Germinal center (tissue), 1 donor: ENCODE results near the gene ESR1.
"Not testable (repeated sequence)": the region's sequence is repeated elsewhere in the genome, so short reads cannot be mapped to it uniquely, and the experiment has no call there.

Experiments
- DNase-seq: peaks from one replicate; pipeline ENCODE4 v3.0.0; 2012; ENCODE audit warnings: mixed read lengths, low spot score

The ESR1 gene

DNA sequence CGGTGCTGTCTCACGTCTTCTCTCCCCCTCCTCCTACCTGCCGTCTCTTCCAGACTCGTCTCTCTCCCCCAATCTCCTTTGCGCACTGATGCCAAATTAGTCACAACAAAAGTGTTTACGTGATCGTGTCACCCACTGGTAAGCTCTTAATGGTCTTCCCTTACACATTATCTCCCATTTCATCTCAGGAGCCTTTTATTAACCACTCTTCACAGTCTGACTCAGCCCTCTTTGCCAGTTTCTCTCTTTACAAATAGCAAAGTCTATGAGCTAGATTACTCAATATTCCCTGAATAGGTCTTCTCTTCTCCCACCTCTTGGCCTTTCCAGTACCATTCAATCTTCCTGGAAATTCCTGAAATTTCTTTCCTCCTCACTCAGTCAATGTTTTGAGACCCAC is 247.0 kb downstream of the ESR1 start:
- DNase-seq: no peak

DNA sequence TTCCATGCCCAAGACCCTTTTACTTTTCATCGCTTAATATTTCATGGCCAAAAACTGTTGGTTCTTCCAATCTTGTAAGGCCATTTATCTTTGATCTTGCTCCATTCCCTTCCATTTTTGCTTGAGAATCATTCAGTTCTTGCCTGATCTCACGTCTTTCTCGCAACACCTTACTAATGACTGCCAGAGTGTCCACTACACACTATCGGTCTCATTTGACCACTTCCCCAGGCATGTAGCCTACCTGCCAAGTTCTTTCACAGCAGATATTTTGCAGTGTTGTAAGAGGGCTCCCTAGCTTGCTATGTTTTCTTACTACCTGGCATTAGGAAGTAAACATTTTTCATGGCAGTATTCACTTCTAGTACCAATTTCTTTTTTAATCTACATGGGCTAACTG is 248.0 kb downstream of the ESR1 start:
- DNase-seq: no peak

DNA sequence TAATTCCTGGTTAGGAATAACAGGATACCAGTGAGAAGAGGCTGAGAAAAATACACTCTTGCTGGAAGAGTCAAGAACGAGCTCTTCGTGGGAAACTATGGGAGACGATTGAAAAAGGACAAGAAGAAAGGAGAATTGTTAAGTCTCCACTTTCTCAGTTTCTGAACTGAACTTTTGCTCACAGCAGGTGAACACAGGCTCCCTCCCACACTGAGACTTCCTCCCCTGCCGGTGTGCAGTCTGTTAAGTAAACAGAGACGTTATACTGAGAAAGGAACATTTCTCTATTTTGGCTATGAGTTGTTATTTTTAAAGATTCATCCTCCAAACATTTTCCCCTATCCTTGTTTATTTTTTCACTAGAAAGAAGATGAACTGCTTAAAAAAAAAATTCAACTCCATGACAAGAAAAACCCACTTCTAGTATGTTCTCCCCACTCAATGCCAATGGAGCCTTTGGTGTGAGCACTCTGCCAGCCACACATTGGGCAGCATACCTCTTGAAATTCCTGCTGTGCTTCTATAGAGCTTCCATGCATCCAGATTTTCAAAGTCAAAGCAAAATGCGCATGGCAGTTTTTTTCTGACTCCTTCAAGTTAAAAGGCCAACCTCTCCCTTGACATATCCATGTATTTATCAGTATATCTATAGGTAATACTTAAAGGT is 250.5 kb downstream of the ESR1 start:
- DNase-seq: no peak

DNA sequence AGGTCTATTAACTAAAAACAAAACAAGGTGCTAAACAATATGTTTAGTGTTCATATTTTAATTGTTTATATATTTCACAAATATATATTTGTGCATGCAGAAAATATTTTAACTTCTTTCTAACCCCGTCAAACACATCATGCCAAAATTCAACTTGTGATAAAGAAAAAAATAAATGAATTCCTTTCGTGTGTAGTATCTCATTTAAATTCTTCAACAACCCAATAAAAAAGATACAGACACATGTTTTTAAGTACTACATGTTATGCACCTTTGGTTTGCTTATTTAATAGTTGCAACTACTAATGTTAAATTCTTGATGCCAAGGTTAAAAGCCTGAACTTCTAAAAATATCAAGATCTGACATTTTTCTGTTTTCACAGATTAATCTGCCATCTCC is 252.4 kb downstream of the ESR1 start:
- no peak for DNase-seq

DNA sequence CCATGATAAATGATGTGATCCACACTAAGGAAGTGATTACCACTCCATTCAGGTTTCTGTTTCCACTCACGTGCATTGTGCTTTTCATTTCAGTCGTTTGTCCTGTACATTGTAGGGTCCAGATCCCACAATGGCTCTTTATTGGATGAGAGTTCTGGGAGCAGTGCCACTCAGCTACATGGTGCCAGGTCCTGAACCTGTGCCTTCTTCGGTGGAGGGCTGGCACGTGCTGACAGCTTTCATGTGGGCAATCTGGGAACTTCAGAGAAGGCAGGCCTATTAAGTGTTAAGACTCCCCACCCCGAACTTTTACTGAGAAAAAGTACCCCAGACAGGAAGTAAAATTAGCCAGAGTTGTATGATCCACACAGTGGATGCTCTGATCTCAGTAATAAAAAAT is 255.0 kb downstream of the ESR1 start:
- no peak for DNase-seq

DNA sequence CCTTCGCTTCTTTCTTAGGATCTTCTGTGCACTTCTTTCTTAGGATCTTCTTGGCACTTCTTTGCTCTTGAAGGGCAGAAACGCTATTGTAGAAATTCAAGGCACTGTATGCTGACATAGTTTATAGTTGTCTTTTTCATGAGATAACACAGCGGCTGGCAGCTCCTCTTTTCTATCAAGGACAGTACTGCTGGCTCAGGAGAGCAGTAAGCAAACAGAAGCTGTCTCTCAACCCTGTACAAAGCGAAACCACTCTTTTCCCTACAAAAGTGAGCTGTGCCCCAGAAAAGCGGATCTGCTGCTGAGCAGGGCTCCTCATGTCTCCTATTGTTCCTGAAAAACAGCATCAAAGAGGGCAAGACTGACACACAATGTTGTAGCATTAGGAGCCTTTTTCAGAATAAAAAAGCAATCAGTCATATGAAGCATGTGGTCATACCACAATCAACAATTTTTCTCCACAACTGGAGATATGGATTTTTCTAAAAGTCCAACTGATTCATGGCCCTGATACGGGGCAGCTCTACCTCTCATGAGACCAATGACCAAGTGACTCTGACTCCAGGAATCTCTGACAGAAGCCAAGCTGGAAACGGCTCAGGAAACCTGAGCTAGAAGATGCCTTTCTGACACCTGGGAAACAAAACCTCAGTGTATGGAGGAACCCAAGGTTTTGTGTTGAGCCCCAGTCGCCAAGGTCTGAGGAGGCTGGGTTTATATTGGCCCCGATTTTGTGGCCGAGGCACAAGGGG is 255.9 kb downstream of the ESR1 start:
- no peak for DNase-seq

DNA sequence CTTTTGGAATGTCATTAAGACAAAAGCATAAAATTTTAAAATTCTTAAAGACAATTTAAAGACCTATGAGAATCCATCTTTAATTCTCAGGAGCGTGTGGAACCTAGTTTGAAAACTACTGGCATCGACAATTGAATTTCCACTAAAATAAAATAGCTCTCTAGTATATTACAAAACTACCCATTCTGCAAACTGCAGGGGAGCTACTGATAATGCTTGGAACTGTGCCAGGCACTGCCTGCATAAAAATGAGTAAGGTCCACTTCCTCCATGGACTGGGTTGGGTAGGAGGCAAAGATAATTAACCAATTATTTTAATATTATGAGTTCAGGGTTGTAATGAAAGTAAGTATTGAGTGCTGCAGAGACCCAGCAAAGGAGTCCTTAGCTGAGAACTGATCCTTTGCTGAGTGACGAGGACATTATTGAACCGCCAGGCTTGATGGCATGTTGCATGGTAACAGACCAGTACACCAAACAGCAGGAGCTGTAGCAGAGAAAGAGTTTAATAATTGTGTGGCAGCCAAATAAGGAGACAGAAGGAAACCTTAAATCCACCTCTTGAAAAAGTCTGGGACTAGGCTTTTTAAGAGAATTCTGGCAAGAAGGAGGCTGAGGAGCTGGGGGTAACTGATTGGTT is 261.3 kb downstream of the ESR1 start:
- DNase-seq: no peak

DNA sequence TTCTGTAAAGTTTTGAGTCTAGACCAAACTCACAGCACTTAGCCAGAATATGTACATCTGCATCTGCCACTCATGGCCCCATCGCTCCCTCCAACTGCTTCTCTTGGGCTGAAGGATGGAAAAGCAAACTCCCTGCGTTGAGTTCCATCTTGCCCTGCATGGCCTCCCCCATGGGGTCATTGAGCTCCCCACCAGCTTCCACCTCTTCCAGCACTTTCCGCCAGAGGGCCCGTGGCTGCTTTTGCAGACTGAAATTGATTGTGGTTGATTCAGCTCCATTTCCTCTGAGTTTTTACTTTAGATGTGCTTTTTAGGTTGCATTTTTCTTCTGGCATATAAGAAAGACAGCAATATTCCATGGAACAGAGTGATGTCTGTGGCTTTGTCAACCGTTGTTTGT is 263.1 kb downstream of the ESR1 start:
- no peak for DNase-seq

DNA sequence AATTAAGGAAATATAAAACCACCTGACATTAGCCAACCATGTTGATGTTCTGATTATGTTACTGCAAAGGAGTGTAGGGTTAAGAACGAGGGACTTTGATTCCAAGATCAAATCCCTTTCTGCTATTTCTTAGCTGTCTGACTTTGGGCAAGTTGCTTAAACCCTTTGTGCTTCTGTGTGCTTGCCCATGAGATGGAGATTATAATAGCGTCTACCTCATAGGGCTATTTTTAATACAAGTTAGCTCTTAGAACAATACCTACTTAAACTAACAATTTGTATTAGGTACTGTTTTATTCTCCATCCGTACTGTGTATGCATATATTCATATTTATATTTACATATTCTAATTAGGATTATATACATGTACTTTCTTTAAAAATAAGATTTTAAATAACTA is 263.8 kb downstream of the ESR1 start:
- DNase-seq: no peak

DNA sequence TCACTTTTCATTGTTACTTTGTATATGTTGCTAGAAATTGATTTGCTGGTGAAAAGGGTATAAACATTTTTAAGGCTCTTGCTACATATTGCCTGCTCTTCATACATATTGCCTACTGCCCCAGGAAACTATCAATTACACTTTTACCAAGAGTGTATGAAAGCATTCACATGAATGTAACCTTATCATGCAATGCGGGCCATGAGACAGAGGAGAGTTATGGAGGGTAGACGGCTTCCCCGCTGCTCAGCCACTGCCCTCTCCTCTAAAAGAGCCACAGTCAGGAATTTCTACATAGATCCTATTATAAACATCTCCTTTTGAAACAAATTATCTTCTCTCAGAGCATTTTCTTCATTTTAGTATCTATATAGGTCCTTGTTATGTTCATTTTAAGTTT is 264.4 kb downstream of the ESR1 start:
- no peak for DNase-seq

DNA sequence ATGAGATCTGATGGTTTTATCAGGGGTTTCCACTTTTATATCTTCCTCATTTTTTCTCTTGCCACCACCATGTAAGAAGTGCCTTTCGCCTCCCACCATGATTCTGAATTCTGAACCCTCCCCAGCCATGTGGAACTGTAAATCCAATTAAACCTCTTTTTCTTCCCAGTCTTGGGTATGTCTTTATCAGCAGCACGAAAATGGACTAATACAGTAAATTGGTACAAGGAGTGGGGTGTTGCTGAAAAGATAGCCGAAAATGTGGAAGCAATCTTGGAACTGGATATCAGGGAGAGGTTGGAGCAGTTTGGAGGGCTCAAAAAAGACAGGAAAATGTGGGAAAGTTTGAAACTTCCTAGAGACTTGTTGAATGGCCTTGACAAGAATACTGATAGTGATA is 268.8 kb downstream of the ESR1 start:
- DNase-seq: not testable (repeated sequence)

DNA sequence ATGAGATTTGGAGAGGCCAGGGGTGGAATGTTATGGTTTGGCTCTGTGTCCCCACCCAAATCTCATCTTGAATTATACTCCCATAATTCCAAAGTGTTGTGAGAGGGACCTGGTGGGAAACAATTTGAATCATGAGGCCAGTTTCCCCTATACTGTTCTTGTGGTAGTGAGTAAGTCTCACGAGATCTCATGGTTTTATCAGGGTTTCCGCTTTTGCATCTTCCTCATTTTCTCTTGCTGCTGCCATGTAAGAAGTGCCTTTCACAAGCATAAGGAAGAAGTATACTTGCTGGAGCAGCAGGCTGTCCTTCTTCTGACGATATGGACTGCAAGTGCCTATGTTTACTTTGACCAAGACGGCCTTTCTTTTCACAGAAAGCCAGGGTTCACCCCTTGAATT is 270.5 kb downstream of the ESR1 start:
- DNase-seq: no peak

DNA sequence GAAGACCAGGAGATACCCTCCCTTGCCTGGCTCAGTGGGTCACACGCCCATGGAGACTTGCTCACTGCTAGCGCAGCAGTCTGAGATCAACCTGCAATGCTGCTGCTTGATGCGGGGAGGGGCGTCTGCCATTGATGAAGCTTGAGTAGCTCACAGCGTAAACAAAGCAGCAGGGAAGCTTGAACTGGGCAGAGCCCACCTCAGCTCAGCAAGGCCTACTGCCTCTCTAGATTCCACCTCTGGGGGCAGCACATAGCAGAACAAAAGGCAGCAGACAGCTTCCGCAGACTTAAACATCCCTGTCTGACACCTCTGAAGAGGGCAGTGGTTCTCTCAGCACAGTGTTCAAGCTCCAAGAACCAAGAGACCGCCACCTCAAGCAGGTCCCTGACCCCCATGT is 271.3 kb downstream of the ESR1 start:
- DNase-seq: no peak

DNA sequence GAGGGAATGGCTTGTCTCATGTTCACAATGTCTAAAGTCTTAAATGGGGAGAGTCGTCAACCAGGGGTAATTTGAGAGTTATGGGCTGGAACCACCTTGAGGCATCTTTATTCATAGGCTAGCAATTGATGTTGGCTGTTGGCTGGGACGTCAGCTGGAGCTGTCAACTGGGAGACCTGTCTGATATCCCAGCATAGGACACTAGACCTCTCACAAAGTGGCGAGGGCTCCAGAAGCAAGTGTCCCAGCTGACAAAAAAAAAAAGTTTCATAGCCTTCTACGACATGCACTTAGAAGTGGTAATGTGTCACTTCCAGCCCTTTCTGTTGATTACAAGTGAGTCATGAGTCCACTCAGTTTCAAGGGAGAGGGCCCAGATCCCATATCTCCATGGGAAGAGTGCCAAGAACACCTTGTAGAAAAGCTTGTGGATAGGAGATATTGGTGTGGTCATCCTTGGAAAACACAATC is 278.0 kb downstream of the ESR1 start:
- DNase-seq: no peak

DNA sequence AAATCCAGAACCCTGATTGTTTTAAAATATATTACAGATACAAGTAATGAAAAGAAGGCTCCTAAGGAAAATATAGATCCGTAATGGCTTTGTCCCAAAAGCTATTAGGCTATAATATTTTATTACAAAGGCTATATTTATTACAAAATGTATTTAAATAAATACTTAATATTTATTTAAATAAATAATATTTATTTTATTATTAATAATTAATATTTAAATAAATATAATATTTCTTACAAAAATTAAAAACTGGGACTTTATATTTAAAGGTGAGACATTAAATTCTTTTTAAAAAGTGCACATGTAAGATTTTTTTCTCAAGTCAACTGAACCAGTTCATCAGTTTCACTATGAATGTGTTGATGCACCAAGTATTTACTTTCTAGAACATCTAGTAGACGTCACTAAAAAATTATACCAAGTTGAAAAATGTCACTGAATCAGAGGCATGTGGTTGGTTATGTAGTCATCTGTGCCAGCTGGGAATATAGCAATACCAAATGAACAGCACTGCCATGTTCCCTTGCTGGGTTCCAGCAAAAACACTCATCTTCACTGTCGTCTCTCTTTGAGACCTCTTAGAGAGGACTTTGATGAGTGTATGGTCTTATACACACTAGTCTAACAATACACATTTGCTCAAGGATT is 278.9 kb downstream of the ESR1 start:
- DNase-seq: no peak

DNA sequence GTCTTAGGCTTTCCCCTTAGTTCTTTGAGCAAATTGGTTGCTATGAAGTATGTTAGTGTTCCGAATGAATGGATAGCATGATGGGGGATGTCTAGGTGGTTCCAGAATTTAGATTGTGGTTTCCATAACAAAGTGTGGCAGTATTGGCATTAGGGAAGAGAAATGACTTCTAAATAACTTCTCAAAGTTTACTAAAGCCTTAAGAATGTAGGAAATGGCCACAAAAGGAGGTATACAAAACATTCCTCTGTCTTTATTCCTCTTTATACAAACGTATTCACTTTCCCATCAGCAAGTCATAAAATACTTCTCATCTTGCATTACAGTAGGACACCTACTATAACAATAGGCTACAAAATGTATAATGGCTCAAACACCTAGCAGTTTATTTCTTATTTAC is 279.6 kb downstream of the ESR1 start:
- DNase-seq: no peak

DNA sequence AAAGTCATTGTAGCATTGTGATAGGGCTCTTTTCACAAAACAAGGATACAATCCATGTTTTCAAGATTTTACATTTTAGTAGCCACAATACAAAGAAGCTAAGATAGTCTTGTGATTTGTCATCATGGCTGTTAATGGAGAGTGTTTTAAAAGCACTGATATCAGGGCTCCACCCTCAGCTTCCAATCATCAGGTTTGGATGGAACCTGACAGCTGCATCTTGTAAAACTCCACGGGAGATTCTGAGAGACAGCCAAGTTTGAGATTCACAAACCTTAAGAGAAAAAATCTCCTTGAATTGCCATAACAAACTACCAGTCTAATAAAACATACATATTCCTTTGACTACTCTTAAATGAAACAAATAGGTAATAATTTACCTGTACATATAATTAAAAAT is 280.2 kb downstream of the ESR1 start:
- DNase-seq: no peak

DNA sequence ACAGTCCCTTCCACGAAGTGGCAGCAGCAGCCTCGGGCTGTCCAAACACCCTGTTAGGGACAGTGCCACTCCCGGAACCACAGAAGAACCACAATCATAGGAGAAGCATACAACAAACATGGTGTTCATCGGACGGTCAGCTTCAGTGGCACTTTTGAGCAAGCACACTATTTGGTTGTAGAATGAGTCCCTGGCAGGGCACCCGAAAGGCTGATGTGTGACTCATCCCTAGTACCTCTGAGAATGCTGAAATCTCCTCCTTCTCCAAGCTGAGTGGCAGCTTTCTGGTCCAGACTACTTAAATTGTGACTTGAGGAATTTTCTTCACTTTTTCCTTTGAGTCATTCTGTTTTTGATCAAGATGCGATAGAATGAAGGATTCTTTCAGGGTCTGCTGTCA is 282.5 kb downstream of the ESR1 start:
- DNase-seq: no peak

DNA sequence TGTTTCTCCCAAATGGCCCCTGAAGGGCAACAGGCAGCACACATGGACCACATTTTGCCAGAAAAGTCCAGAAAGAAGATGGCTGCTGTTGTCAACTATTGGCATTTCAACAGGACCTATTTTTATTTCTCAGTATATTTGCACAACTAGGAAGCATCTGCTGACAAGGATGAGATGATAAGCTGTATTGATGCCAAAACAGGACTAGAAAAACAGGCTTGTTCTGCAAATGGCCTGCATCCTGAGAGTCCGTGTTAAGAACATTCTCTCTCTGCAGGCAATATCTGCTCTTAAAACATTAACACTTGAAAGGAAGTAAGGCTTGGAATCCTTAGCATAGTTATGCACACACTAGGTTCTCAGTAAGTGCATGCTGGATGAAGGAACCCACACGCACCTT is 283.7 kb downstream of the ESR1 start:
- no peak for DNase-seq

DNA sequence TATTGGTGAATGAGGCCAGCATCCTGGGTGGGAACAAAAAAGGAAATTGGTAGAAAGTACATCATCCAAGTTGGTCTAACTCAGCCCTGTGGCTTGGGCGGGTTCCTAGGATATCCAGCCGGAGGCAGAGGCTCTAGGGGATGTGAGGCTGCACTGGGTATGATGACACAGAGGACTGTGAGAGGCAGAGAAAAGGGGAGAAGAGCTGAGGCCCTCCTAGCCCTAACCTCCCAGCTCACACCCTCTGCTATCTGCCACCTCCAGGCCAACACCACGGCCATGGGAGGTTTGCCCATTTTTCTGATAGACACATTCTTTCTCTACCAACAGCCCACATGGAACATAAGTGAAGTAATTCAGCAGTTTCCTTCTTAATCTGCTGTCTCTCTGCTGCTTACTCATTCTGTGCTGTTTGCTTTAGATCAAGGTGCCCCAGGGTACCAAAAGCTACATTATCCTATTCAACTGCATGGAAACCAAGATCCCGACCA is 284.4 kb downstream of the ESR1 start:
- DNase-seq: no peak

DNA sequence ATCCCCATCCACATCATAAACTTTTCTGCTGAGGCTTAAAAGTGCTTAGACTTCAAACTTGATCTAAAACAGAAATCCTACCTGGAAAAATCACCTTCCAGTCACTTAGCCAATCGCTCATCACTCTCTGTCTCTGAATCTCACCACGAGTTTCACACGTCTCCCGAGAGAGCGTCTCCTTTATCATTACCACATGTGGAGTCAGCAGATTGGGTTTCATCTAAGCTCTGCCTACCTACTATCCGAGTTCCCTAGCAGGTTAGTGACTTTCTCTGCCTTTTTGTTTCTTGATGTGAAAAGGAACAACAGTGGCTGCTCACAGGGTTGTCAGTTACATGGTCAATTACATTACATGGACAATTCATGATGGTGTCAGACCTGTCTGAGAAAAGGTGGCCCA is 286.2 kb downstream of the ESR1 start:
- no peak for DNase-seq

DNA sequence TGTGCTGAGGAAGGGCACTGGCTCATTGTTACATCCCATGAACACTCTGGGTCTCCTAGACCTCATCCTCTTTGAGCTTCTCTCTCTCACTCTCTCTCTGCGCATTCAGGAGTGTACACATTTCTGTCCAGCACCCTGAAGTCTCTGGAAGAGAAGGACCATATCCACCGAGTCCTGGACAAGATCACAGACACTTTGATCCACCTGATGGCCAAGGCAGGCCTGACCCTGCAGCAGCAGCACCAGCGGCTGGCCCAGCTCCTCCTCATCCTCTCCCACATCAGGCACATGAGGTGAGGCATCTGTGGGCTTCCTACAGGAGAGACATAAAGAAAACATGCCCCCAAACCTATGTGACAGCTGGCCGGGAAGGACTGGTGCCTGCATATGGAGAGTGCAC is 286.8 kb downstream of the ESR1 start:
- no peak for DNase-seq
